Sciatic nerve (tissue), 2 donors: ENCODE data around the gene HEPHL1. TPM values are rescaled to one million over a fixed set of nuclear protein-coding genes. Genes with fewer than 3 reads are reported as not detected.

Experiments used
- ATAC-seq: fragments of 200-7000 bp; cut with Tn5 transposase; one replicate; pipeline ENCODE4 v1.9.1; 2020; ENCODE audit warnings: mild to moderate bottlenecking, moderate library complexity
- DNase-seq: peaks from one replicate; pipeline ENCODE4 v3.0.0-alpha.2; 2020; ENCODE audit warnings: low spot score
- intact Hi-C: fragments of 100-400 bp; cut with DNase I; formaldehyde crosslinking; loops from one replicate; pipeline ENCODE4 v1.14.2; 2022
- total RNA-seq: library from RNA; stranded (reverse); fragmentation: NEBNext Ultra II Directional; extraction: Animal tissue kit (Norgen Biotek cat#: 25700); gene quantifications from one replicate; pipeline ENCODE4 v1.2.1, GENCODE V29; 2021
- donor health status: DM: no; HTN: no; CAD: no.
- donor health status: DM: no; HTN: no; CAD: no.

The HEPHL1 gene
- total RNA-seq, 1 donor from 2014 or later = not detected

DNA sequence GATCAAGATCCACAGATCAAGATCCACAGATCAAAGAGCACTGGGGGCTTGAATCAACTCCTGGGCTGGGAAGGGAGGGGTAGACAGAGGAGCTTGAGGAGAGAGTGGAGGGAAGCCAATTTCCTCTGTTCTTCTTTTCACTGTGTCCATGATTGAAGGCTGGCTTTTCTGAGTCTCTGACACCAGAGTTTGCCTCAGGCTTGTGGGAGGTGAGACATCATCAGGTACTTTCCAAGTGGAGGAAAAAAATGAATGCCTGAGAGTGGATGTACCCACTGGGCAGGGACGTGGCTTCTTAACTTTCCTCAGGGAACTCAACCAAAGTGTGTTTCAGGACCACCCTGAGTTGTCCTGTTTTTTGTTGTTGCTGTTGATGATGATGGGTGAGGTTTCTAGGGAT lies 11.0 kb upstream of the HEPHL1 start:
- ATAC-seq = no peak
- intact Hi-C loops = no loop called here
- DNase-seq = no peak

DNA sequence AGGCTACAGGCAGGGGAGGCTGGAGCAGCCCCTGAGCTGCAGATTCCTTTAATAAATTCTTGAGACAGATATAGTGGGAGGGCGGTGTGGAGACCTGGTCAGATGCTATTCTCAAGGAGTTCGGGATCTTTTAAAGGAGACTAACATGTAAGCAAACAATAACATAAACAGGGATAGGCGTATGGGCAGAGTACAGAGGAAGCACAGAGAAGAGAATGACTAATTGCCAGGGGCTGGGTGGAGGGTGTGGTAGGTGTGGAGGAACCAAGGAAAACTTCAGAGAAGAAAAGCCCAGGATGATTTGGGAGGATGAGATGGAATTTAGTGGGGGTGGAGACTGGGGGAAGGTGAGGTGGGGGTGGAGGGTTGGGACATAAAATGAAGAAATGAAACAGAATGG lies 9.7 kb upstream of the HEPHL1 start:
- intact Hi-C loops = no loop called here
- ATAC-seq (no peak), DNase-seq (no peak)

DNA sequence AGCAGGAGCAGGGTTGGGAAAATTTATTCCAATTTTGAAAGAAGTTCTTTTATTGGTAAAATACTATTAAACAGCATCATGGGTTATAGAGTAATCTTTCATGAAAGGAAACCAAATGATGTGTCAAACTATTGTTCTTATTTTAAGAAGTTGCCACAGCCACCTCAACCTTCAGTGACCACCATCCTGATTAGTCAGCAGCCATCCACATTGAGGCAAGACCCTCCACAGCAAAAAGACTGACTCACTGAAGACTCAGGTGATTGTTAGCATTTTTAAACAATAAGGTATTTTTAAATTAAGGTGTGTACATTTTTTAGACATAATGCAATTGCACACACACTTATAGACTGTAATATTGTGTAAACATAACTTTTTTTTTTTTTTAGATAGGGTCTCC lies 3.7 kb upstream of the HEPHL1 start:
- DNase-seq (no peak), ATAC-seq (no peak)
- intact Hi-C loops = no loop called here

GRCh38 chr11:94018721-94019120 lies 2.4 kb upstream of the HEPHL1 start:
- DNase-seq = no peak
- intact Hi-C loops = no loop called here
- no peak for ATAC-seq

- DNase-seq = no peak
- intact Hi-C loops = no loop called here
- ATAC-seq = no peak
Observed at GRCh38 chr11:94023856-94024255, 2.7 kb downstream of the HEPHL1 start.

- ATAC-seq (no peak), DNase-seq (no peak)
- intact Hi-C loops = no loop called here
Observed at GRCh38 chr11:94024547-94024946, 3.4 kb downstream of the HEPHL1 start.

- ATAC-seq = no peak
- no peak for DNase-seq
- intact Hi-C loops = no loop called here
Observed at GRCh38 chr11:94025690-94026394, 4.7 kb downstream of the HEPHL1 start.

DNA sequence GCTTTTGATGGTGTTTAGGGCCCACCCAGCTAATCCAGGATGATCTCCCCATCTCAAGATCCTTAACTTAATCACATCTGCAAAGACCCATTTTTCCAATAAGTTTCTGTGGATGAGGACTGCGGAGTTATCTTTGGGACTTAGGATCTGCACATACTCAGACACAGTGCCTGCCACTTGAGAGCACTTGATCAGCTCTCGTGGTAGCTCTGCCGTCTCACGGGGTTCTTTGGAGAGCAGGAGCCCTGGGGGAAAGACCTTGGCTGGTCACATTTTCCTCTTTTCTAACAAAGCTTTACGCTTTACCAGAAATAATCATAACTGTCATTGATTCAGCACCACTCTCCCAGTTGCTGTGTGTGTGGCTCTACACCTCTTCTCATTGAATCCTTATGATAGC lies 6.1 kb downstream of the HEPHL1 start:
- ATAC-seq = no peak
- DNase-seq = no peak
- intact Hi-C loops = no loop called here

GRCh38 chr11:94028436-94028835 lies 7.3 kb downstream of the HEPHL1 start:
- no peak for ATAC-seq
- DNase-seq = no peak
- intact Hi-C loops = no loop called here

DNA sequence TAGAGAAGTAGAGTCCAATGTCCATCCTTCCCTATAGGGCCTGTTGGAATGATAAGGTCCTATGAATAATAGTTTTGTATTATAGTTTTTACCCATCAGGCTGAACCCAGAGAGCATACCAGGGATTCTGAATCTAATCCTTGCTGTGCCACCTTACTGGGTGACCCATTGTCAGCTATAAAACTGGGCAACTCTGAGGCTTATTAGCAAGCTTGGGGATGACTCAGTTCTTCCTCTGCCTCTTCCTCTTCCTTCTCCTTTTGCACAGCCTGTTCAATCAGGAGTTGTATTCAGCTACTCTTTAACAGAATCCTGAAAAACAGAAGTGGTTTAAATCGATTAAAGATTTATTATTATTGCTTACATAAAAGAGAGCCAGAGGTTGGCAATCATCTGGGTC lies 8.9 kb downstream of the HEPHL1 start:
- DNase-seq (no peak), ATAC-seq (no peak)
- intact Hi-C loops = no loop called here

- no peak for DNase-seq
- intact Hi-C loops = no loop called here
- no peak for ATAC-seq
Observed at GRCh38 chr11:94031625-94032024, 10.5 kb downstream of the HEPHL1 start.

GRCh38 chr11:94032066-94032465 lies 10.9 kb downstream of the HEPHL1 start:
- intact Hi-C loops = no loop called here
- DNase-seq = no peak

GRCh38 chr11:94032725-94033124 lies 11.6 kb downstream of the HEPHL1 start:
- no peak for ATAC-seq
- no peak for DNase-seq
- intact Hi-C loops = no loop called here

More at GRCh38 chr11:94032066-94032465, 10.9 kb downstream of the HEPHL1 start:
- ATAC-seq = no peak

DNA sequence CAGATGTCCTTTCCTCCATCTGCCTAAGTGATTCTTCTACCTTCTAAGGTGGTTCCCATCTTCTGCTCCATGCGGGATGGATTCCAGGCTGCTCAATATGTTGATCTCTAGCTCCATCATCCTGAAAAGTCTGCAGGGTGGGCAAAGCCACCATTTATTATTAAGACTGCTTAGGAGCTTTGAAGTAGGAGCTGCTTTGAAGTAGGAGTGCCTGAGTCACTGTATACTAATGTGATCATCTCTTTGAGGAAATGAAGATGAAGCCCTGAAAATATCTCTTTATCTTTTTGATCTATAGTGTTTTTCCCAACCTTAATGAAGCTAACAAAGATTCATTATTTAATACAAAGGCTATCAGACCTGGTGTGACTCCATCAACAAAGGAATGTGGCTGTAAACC lies 13.1 kb downstream of the HEPHL1 start:
- DNase-seq (no peak), ATAC-seq (no peak)
- intact Hi-C loops = no loop called here

DNA sequence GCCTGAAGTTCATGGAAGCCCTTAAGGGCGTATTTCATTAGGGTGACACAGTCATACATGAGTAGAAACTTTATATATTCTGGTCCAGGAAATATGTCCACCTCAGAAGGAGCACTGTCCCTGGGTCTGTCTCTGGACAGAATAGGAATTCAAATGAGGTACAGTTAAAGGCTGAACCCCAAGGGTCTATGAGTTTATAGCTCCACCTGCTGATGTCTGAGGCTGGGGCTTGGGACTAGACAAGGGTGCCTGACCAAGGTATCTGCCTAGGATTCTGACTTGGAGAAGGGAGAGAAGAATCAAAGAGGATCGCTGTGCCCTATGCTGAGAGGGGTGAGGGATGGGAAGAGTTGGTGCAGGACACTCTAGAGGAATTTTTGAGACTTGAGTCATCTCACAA lies 14.9 kb downstream of the HEPHL1 start:
- intact Hi-C loops = no loop called here
- ATAC-seq = no peak
- no peak for DNase-seq

DNA sequence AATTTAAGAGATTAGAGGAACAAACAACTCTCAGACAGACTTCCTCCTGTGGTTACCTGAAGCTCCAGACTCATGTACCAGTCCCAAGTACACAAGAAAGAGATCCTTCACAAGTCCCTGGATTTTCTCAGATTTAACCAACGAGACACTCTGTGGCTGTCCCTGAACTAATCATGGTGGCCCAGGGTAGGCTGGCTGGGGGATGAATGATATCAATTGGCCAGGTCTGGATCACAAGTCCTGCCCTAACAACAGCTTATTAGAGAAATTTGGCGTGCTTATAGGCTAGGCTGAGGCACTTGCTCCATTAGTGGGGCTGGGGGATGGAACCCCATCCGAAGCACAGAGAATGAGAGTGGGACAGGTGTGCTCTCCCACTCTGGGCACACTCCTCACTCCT lies 22.1 kb downstream of the HEPHL1 start:
- no peak for ATAC-seq
- intact Hi-C loops = no loop called here

GRCh38 chr11:94046796-94047195 lies 25.6 kb downstream of the HEPHL1 start:
- no peak for ATAC-seq
- DNase-seq = no peak
- intact Hi-C loops = no loop called here

More for the DNA sequence above, 22.1 kb downstream of the HEPHL1 start:
- DNase-seq = no peak

DNA sequence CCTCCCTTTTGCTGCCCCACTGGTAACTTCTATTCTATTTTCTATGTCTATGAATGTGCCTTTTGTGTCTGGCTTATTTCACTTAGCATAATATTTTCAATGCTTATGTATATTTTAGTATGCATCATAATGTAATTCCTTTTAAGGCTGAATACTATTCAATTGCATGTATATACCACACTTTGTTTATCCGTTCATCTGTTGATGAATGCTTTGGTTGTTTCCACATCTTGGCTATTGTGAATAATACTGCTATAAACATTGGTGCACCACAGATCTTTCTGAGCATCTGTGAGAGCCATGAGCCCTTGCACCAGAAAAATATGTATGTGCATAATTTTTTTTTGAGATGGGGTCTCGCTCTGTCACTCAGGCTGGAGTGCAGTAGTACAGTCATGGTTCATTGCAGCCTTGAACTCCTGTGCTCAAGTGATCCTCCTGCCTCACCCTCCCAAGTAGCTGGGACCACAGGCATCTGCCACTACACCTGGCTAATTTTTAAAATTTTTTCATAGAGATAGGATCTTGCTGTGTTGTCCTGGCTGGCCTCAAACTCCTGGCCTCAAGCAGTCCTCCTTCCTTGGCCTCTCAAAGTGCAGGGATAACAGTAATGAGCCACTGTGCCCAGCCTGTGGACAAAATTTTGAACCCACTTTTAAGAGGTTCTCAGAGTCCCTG lies 27.0 kb downstream of the HEPHL1 start:
- ATAC-seq (no peak), DNase-seq (no peak)
- intact Hi-C loops = no loop called here

GRCh38 chr11:94049351-94049750 lies 28.2 kb downstream of the HEPHL1 start:
- ATAC-seq = no peak
- intact Hi-C loops = no loop called here
- DNase-seq = no peak

- ATAC-seq (no peak), DNase-seq (no peak)
- intact Hi-C loops = no loop called here
Observed at GRCh38 chr11:94058630-94059029, 37.5 kb downstream of the HEPHL1 start.

DNA sequence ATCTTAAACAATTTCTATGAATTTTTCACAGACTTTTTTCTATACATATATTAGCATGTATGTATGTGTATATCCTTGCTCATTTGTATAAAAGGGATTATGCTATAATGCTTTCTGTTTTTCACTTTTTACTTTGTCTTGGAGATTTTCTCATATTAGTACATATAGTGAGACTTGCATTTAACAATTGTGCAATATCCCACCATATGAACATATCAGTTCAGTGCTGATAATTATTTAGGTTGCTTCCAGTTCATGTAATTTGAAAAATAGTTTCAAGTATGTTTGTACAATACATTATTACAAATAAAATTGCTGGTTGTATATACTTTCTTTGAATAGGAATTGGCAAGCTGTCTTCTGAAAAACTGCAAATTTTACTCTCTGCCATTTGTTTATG lies 37.9 kb downstream of the HEPHL1 start:
- intact Hi-C loops = no loop called here
- no peak for ATAC-seq
- DNase-seq = no peak
